ENCODE data around the gene UNKL.

GRCh38 chr16:1327619-1327947, 86.9 kb downstream of the UNKL start:
- no peak for TF ChIP-seq CTCF (conservative IDR thresholded peaks at IDR 0.05; ENCODE audit: low read depth, low read length)
- TF ChIP-seq EZH2phosphoT487 (IDR thresholded peaks at IDR 0.05; ENCODE audit: borderline replicate concordance, low read length), result no peak
- no peak for TF ChIP-seq EZH2 (IDR thresholded peaks at IDR 0.05; ENCODE audit: low read length, unreplicated experiment)
